HCT116 (cell line): ENCODE data around the gene ABL2. TPM values are rescaled to one million over a fixed set of nuclear protein-coding genes. Genes with fewer than 3 reads are reported as not detected.

ENCODE experiments used
- ATAC-seq: fragments of 200-7000 bp; cut with Tn5 transposase; 2 replicates; pipeline ENCODE4 v1.9.1; 2020; ENCODE audit warnings: mild to moderate bottlenecking, moderate library complexity
- BruUV-seq: library from RNA; stranded (reverse); fragments of 400-500 nt; replicated peaks from 2 replicates; lab custom pipeline; 2021; lab: Mats Ljungman, UMichigan
- CTCF ChIA-PET: fragments of 300-600 bp; sonication (Branson Sonifier 250); formaldehyde crosslinking; loops from one replicate; lab custom pipeline; 2021; ENCODE audit warnings: antibody characterized with exemption; lab: Charles Lee
- POLR2A ChIA-PET: fragments of 300-600, 350-600 bp; sonication (Branson Sonifier 250); formaldehyde crosslinking; loops from one replicate; lab custom pipeline; 2021; ENCODE audit warnings: antibody characterized with exemption; lab: Charles Lee
- RAD21 ChIA-PET, 2 experiments: fragments of 300-600 bp; sonication (Branson Sonifier 250); formaldehyde crosslinking; loops; one replicate each; lab custom pipeline; 2023; ENCODE audit warnings: low total read pairs in 2 of 2; ENCODE audit not compliant: uncharacterized antibody in 2 of 2, unreplicated experiment in 2 of 2, low non-redundant PET in 1 of 2; lab: Charles Lee
- DNase-seq: peaks from one replicate; pipeline ENCODE4 v3.0.0-alpha.2; 2010; ENCODE audit warnings: low read depth, low spot score
- H2AFZ ChIP-seq: fragments of 200-600 bp; shearing (Covaris generic), sonication (generic); 2 replicates; pipeline ENCODE4 v1.6.1; 2017; ENCODE audit warnings: low read depth, mixed run types, mixed read lengths, antibody characterized with exemption, low read length; ENCODE audit not compliant: poor library complexity, severe bottlenecking
- H3K27ac ChIP-seq: 2 replicates; pipeline ENCODE4 v1.5.1; 2012; ENCODE audit warnings: low read depth, low read length
- H3K27me3 ChIP-seq: fragments of 200-600 bp; sonication (generic); 2 replicates; pipeline ENCODE4 v1.6.1; 2016; ENCODE audit warnings: mixed run types, low read length, mixed read lengths; ENCODE audit not compliant: insufficient read depth
- H3K36me3 ChIP-seq, 2 experiments: fragments of 200-500 bp in 1 of 2; fragments of 200-600 bp in 1 of 2; sonication (Bioruptor generic) in 1 of 2; sonication (generic) in 1 of 2; 2 replicates each; pipeline versions ENCODE4 v1.5.1 to v1.6.1; 2014 to 2016; ENCODE audit warnings: low read length in 2 of 2, inconsistent platforms in 1 of 2, mixed read lengths in 1 of 2, mixed run types in 1 of 2; ENCODE audit not compliant: insufficient read depth in 2 of 2, control insufficient read depth in 1 of 2
- H3K4me1 ChIP-seq, 2 experiments: fragments of 200-600 bp in 1 of 2; sonication (generic) in 1 of 2; 2 replicates each; pipeline versions ENCODE4 v1.5.1 to v1.6.1; 2012 to 2017; ENCODE audit warnings: low read length in 2 of 2, inconsistent platforms in 1 of 2, mild to moderate bottlenecking in 1 of 2, mixed read lengths in 1 of 2, mixed run types in 1 of 2, moderate library complexity in 1 of 2; ENCODE audit not compliant: insufficient read depth in 2 of 2, control insufficient read depth in 1 of 2
- H3K4me2 ChIP-seq: fragments of 200-600 bp; sonication (generic); 2 replicates; pipeline ENCODE4 v1.6.1; 2017; ENCODE audit warnings: mixed run types, low read length, mixed read lengths
- H3K4me3 ChIP-seq, 2 experiments: fragments of 200-600 bp in 1 of 2; sonication (generic) in 1 of 2; replicated peaks in 1 of 2; 2 replicates each; pipeline ENCODE4 v1.5.1; 2011 to 2016; ENCODE audit warnings: low read length in 2 of 2, control low read depth in 1 of 2, low read depth in 1 of 2, mild to moderate bottlenecking in 1 of 2, mixed read lengths in 1 of 2, mixed run types in 1 of 2
- H3K79me2 ChIP-seq: fragments of 200-600 bp; sonication (generic); 2 replicates; pipeline ENCODE4 v1.6.1; 2017; ENCODE audit warnings: mild to moderate bottlenecking, mixed run types, low read length, moderate library complexity, mixed read lengths; ENCODE audit not compliant: insufficient read depth
- H3K9ac ChIP-seq: fragments of 200-600 bp; sonication (generic); 2 replicates; pipeline ENCODE4 v1.6.1; 2016; ENCODE audit warnings: low read length, mixed read lengths
- H3K9me2 ChIP-seq: fragments of 200-600 bp; sonication (generic), shearing (Covaris generic); 2 replicates; pipeline ENCODE4 v1.6.1; 2017; ENCODE audit warnings: mixed run types, mild to moderate bottlenecking, moderate library complexity; ENCODE audit not compliant: insufficient read depth
- H3K9me3 ChIP-seq, 2 experiments: fragments of 200-500 bp in 1 of 2; fragments of 200-600 bp in 1 of 2; sonication (Bioruptor generic) in 1 of 2; sonication (generic) in 1 of 2; 2 replicates each; pipeline ENCODE4 v1.6.1; 2014 to 2017; ENCODE audit warnings: low read length in 2 of 2, mixed read lengths in 2 of 2, inconsistent platforms in 1 of 2, low read depth in 1 of 2, mild to moderate bottlenecking in 1 of 2, mixed run types in 1 of 2, moderate library complexity in 1 of 2; ENCODE audit not compliant: control insufficient read depth in 1 of 2, insufficient read depth in 1 of 2
- H4K20me1 ChIP-seq: fragments of 200-600 bp; sonication (generic), shearing (Covaris generic); 2 replicates; pipeline ENCODE4 v1.6.1; 2017; ENCODE audit warnings: mixed run types, mild to moderate bottlenecking, moderate library complexity; ENCODE audit not compliant: insufficient read depth
- ATF3 ChIP-seq: IDR thresholded peaks from 2 replicates; pipeline ENCODE4 v1.6.1; 2012
- CBX3 ChIP-seq: IDR thresholded peaks from 2 replicates; pipeline ENCODE4 v1.6.1; 2012; ENCODE audit warnings: low read depth
- CEBPB ChIP-seq: IDR thresholded peaks from 2 replicates; pipeline ENCODE4 v1.6.1; 2012; ENCODE audit warnings: low read depth
- CTCF ChIP-seq, 3 experiments: fragments of 200-600 bp in 1 of 3; sonication (generic) in 1 of 3; IDR thresholded peaks in 2 of 3; conservative IDR thresholded peaks in 1 of 3; 2 replicates each; pipeline ENCODE4 v1.5.1; 2012 to 2017; ENCODE audit warnings: low read depth in 2 of 3, low read length in 2 of 3, antibody characterized with exemption in 1 of 3, borderline replicate concordance in 1 of 3, control low read depth in 1 of 3, mild to moderate bottlenecking in 1 of 3, mixed read lengths in 1 of 3, mixed run types in 1 of 3, moderate library complexity in 1 of 3; ENCODE audit not compliant: insufficient read depth in 1 of 3
- ELF1 ChIP-seq: IDR thresholded peaks from 2 replicates; pipeline ENCODE4 v1.6.1; 2012; ENCODE audit warnings: low read depth, borderline replicate concordance
- EZH2phosphoT487 ChIP-seq: fragments of 200-600 bp; IDR thresholded peaks from 2 replicates; pipeline ENCODE4 v1.6.1; 2018; ENCODE audit warnings: antibody characterized with exemption, borderline replicate concordance
- FOSL1 ChIP-seq: IDR thresholded peaks from 2 replicates; pipeline ENCODE4 v1.6.1; 2012; ENCODE audit warnings: low read depth
- JUND ChIP-seq: IDR thresholded peaks from 2 replicates; pipeline ENCODE4 v1.6.1; 2012
- MAX ChIP-seq: IDR thresholded peaks from 2 replicates; pipeline ENCODE4 v1.6.1; 2012
- POLR2A ChIP-seq: IDR thresholded peaks from 2 replicates; pipeline ENCODE4 v1.7.0; 2011; ENCODE audit warnings: borderline replicate concordance; ENCODE audit not compliant: insufficient read depth, insufficient read length; ENCODE audit errors: extremely low read depth
- POLR2AphosphoS5 ChIP-seq: IDR thresholded peaks from 2 replicates; pipeline ENCODE4 v1.6.1; 2011; ENCODE audit warnings: mild to moderate bottlenecking, low read depth, low read length, moderate library complexity
- RAD21 ChIP-seq: IDR thresholded peaks from 2 replicates; pipeline ENCODE4 v1.6.1; 2012; ENCODE audit warnings: low read depth, mild to moderate bottlenecking
- SIN3A ChIP-seq: IDR thresholded peaks from 2 replicates; pipeline ENCODE4 v1.6.1; 2012; ENCODE audit warnings: low read depth
- SP1 ChIP-seq: IDR thresholded peaks from 2 replicates; pipeline ENCODE4 v1.6.1; 2012; ENCODE audit warnings: low read depth
- SRF ChIP-seq: IDR thresholded peaks from 2 replicates; pipeline ENCODE4 v1.6.1; 2012; ENCODE audit warnings: low read depth
- TCF7L2 ChIP-seq: IDR thresholded peaks from 2 replicates; pipeline ENCODE4 v1.7.0; 2011; ENCODE audit warnings: borderline replicate concordance, inconsistent platforms; ENCODE audit not compliant: insufficient read depth, insufficient read length; ENCODE audit errors: extremely low read depth
- YY1 ChIP-seq: IDR thresholded peaks from 2 replicates; pipeline ENCODE4 v1.6.1; 2011; ENCODE audit warnings: low read length, low read depth, moderate library complexity, mild to moderate bottlenecking; ENCODE audit not compliant: insufficient replicate concordance; ENCODE audit errors: extremely low read depth
- ZFX ChIP-seq: fragments of 450-650 bp; IDR thresholded peaks from 2 replicates; pipeline ENCODE4 v1.6.1; 2017
- ZNF274 ChIP-seq: fragments of 200-500 bp; sonication (Bioruptor generic); IDR thresholded peaks from 2 replicates; pipeline ENCODE4 v1.6.1; 2014; ENCODE audit warnings: mild to moderate bottlenecking, low read depth, low read length, inconsistent platforms
- intact Hi-C: fragments of 100-400 bp; cut with micrococcal nuclease; formaldehyde crosslinking; loops from 2 replicates; pipeline ENCODE4 v1.10.0; 2022
- total RNA-seq: library from RNA; stranded (reverse); gene quantifications from one replicate; pipeline ENCODE4 v1.2.1, GENCODE V29; 2021; ENCODE audit not compliant: unreplicated experiment
- TF ChIP-seq, protein P1 (sequence below): IDR thresholded peaks from 2 replicates; pipeline ENCODE4 v1.6.1; 2011; ENCODE audit warnings: mild to moderate bottlenecking, low read length, moderate library complexity; ENCODE audit not compliant: insufficient replicate concordance; ENCODE audit errors: extremely low read depth

ABL2 gene
- total RNA-seq, 1 experiment from 2014 or later = 22.9 TPM

DNA sequence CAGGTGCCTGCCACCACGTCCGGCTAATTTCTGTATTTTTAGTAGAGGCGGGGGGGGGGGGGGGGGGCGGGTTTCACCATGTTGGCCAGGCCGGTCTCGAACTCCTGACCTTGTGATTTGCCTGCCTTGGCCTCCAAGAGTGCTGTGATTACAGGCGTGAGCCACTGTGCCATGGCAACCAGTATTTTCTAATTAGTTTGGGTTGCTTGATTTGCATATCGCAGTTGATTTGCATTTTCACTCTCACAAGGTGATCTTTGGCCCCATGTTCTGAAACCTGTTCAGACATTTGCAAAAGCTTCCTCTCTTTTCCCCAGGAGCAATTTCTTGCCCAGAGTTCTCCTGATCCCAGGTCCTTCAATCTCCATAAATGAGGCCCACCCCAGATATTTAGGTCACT, 145.9 kb downstream of the ABL2 start:
- TF ChIP-seq YY1 = no peak
- TF ChIP-seq CTCF (IDR thresholded peaks at IDR 0.05 in 2 of 3, conservative IDR thresholded peaks at IDR 0.05 in 1 of 3; ENCODE audit: borderline replicate concordance in 1 of 3, insufficient read depth in 1 of 3, low read depth in 2 of 3, low read length in 2 of 3) = no peak
- TF ChIP-seq, protein P1, sequence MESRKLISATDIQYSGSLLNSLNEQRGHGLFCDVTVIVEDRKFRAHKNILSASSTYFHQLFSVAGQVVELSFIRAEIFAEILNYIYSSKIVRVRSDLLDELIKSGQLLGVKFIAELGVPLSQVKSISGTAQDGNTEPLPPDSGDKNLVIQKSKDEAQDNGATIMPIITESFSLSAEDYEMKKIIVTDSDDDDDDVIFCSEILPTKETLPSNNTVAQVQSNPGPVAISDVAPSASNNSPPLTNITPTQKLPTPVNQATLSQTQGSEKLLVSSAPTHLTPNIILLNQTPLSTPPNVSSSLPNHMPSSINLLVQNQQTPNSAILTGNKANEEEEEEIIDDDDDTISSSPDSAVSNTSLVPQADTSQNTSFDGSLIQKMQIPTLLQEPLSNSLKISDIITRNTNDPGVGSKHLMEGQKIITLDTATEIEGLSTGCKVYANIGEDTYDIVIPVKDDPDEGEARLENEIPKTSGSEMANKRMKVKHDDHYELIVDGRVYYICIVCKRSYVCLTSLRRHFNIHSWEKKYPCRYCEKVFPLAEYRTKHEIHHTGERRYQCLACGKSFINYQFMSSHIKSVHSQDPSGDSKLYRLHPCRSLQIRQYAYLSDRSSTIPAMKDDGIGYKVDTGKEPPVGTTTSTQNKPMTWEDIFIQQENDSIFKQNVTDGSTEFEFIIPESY = no peak
- TF ChIP-seq MAX = no peak
- no peak for TF ChIP-seq SIN3A
- no peak for TF ChIP-seq CEBPB
- TF ChIP-seq ZFX = no peak
- TF ChIP-seq POLR2AphosphoS5 = no peak
- TF ChIP-seq JUND = no peak
- TF ChIP-seq TCF7L2 = no peak
- no peak for TF ChIP-seq ZNF274
- no peak for TF ChIP-seq EZH2phosphoT487
- TF ChIP-seq SP1 = no peak
- no peak for TF ChIP-seq ATF3
- no peak for TF ChIP-seq POLR2A
- TF ChIP-seq FOSL1 = no peak
- TF ChIP-seq RAD21 = no peak
- TF ChIP-seq SRF = no peak
- no peak for TF ChIP-seq ELF1
- no peak for TF ChIP-seq CBX3
- POLR2A ChIA-PET = no interaction called here
- Histone ChIP-seq H4K20me1 (no peaks in the 10 kb centered on the region), H3K27me3 (no peaks in the 10 kb centered on the region), H3K9ac (no peak overlapping the region), H3K4me3 (peak overlapping the region in 1 of 2 experiments; percentile 82; a peak in 1 of 4 replicates), H2AFZ (no peak overlapping the region), H3K36me3 (peaks cover 2 to 12% of the 10 kb centered on the region in 2 experiments; a peak in 2 of 4 replicates), H3K27ac (no peak overlapping the region), H3K9me3 (no peaks in the 10 kb centered on the region), H3K4me2 (peak overlapping the region; percentile 91), H3K9me2 (no peaks in the 10 kb centered on the region), H3K4me1 (peaks cover 0 to 23% of the 10 kb centered on the region in 2 experiments; a peak in 3 of 4 replicates), H3K79me2 (peaks cover 28% of the 10 kb centered on the region)
- CTCF ChIA-PET = no interaction called here
- RAD21 ChIA-PET = interaction anchor here in 1 of 2 experiments (0.6 kb wide), 1 partner anchor 110 kb away, joined by 3 read pairs; no protein-coding TSS in a partner anchor
- ATAC-seq = no peak
- no peak for DNase-seq
- intact Hi-C loops = no loop called here
- TSS peak; percentile 36 for BruUV-seq
